Fibroblast of the aortic adventitia (primary cell): ENCODE data around the gene ANKMY1. TPM values are rescaled to one million over a fixed set of nuclear protein-coding genes. Genes with fewer than 3 reads are reported as not detected.
A peak's percentile ranks its signal among the peaks of the same experiment; 100 is the strongest.

ENCODE experiments used
- DNase-seq: peaks from one replicate; pipeline ENCODE4 v3.0.0-alpha.2; 2010; ENCODE audit warnings: low read depth
- H3K4me3 ChIP-seq: 2 replicates; pipeline ENCODE4 v1.5.1; 2011; ENCODE audit warnings: low read depth, mild to moderate bottlenecking, control low read depth, low read length, moderate library complexity
- CTCF ChIP-seq: IDR thresholded peaks from 2 replicates; pipeline ENCODE4 v1.5.1; 2011; ENCODE audit warnings: mild to moderate bottlenecking, low read length, control low read depth, inconsistent platforms; ENCODE audit not compliant: insufficient read depth
- total RNA-seq: library from RNA; depleted of rRNA; stranded (reverse); fragments of >200 nt; gene quantifications from 2 replicates; pipeline ENCODE4 v1.2.3, GENCODE V29; 2012; ENCODE audit warnings: low replicate concordance

Gene ANKMY1, protein sequence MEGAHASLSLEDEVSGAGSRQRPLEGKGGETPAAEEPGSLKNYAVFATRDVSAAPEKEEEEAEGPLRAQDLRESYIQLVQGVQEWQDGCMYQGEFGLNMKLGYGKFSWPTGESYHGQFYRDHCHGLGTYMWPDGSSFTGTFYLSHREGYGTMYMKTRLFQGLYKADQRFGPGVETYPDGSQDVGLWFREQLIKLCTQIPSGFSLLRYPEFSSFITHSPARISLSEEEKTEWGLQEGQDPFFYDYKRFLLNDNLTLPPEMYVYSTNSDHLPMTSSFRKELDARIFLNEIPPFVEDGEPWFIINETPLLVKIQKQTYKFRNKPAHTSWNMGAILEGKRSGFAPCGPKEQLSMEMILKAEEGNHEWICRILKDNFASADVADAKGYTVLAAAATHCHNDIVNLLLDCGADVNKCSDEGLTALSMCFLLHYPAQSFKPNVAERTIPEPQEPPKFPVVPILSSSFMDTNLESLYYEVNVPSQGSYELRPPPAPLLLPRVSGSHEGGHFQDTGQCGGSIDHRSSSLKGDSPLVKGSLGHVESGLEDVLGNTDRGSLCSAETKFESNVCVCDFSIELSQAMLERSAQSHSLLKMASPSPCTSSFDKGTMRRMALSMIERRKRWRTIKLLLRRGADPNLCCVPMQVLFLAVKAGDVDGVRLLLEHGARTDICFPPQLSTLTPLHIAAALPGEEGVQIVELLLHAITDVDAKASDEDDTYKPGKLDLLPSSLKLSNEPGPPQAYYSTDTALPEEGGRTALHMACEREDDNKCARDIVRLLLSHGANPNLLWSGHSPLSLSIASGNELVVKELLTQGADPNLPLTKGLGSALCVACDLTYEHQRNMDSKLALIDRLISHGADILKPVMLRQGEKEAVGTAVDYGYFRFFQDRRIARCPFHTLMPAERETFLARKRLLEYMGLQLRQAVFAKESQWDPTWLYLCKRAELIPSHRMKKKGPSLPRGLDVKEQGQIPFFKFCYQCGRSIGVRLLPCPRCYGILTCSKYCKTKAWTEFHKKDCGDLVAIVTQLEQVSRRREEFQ
- 10.7 and 11.0 TPM in 2 replicates for total RNA-seq

GRCh38 chr2:240557808-240558207 lies at the start of gene ANKMY1:
ANKMY1 (minus strand) TSS chr2:240557988; CDS start chr2:240557335, 653 bp downstream.
- DNase-seq: peak; percentile 60
- no peak for TF ChIP-seq CTCF
- peak within 1 kb of the TSS; percentile 55 for H3K4me3 ChIP-seq

DNA sequence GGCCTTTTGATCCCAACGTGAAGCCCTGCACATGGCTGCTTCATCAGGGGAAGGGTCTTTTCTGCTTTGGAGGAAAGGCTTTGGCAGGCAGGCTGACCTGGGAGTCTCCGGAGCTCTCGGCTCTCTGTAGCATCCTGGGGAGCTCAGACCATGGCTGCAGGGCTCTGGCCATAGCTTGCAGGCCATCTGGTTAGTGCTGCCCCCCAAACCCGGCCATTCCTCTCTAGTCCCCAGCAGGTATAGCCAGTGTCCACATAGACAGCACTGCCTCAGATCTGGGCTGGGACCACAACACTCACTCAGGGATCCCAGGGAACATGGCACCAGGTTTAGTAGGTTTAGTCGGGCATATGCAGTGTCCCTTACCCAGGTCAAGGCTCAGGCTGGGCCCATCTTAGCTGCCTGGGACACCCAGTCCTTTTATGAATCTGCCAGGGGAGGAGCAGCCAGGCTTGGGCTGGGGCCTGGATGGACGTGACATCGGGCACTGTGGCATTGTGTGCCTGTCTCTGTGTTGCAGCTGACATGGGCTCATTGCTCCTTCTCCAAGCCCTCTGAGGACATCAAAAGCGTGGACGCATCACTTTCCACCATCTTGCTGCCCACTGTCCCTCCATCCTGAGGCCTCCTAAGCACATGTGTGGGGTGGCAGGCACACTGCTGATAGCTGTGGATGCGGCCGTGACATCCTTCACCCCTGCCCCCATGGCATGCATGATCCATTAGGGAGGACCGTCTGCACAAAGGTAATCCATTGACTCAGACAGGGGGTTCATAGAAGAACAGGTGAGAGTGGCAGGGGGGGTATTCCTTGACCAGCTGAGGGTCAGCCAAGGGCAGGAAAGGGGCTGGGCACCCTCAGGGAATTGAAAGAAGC lies 48.3 kb upstream of the ANKMY1 start:
- no peak for TF ChIP-seq CTCF
- DNase-seq: no peak
- H3K4me3 ChIP-seq: no peak overlapping the region

DNA sequence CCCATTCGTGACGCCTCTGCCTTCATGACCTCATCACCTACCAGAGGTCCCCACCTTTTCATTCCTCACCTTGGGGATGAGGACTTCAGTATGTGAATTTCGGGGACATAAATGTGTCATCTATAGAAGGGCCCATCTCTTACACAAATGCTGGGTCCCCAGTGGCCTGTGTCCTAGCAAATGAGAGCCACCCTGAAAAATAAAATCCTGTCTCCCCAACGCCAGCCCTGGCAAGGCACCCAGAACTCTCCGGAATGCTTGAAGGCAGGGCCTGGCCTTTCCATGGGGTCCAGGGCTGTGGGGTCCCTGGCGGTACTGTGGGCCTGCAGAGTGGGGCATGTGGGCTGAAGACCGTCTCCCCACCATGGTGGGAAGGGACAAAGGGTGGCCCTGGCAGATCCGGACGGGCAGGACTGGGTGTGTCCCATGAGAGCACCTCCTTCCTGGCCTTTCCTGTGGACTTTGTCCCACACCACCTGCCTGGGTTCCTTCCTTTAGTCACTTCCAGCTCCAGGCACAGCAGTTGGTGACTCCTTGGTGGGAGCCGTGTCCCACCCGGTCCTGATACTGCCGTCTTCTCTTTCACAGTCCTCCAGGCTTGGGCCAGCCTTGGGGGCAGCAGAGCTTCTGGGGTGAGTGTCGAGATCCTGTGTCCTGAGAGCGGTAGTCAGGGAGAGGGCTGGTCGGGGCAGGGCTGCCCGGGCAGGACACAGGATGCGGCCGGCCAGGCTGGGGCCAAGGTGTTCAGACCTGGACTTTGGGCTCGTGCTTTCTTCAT lies 47.3 kb upstream of the ANKMY1 start:
- H3K4me3 ChIP-seq: no peak overlapping the region
- TF ChIP-seq CTCF: no peak
- DNase-seq: no peak

DNA sequence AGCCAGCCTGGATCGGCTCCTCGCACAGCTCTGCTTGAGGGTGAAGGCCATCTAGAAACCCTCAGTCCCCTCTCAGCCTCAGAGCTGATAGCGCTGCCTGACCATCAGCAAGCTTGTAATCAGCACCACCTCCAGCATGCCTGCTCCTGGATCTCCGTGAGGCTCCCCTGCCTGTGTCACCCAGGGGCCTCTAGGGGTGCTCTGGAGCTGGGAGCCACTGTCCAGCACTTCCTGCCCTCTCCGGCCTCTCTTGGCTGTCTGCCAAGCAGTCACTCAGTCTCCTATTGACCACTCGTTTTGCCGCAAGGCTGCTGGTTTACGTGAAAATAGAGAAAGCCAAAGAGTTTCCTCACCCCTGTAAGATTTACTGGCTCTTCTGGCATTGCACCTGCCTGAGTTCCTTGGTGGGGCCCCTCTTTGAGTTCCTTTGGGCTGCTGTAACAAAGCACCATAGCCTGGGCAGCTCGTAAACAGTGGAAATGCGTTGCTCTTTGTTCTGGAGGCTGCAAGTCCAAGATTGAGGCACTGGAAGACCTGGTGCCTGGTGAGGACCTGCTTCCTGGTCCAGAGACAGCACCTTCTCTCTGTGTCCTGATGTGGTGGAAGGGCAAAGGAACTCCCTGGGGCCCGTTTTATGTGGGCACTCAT lies 46.6 kb upstream of the ANKMY1 start:
- DNase-seq: peak; percentile 27
- H3K4me3 ChIP-seq: no peak overlapping the region
- TF ChIP-seq CTCF: peak; percentile 54

- H3K4me3 ChIP-seq: no peak overlapping the region
- no peak for TF ChIP-seq CTCF
- DNase-seq: no peak
Measured at GRCh38 chr2:240603846-240604245, 46.1 kb upstream of the ANKMY1 start.
